ENCODE measurements around the gene NCAM2. TPM values are rescaled to one million over a fixed set of nuclear protein-coding genes. Genes with fewer than 3 reads are reported as not detected.

The NCAM2 gene
- total RNA-seq, 1 experiment from 2014 or later, result not detected

DNA sequence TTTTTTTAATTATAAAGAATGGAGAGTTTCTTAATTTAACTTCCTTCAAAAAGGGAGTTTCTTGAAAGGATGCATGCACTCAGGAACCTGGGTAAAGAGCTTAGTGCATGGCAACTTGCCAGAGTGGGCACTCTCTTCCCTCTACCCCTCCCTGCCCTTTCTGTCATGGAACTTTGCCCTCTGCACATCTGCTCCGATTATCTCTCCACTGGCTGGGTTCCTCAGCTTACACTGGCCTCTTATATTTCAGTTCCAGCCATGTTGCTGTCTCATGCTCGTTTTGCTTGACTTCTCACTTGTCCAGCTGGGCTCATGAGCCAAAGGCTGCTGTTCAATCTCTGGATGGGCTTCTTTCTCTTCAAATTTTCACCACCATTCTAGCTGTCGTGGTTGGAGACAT is 87.0 kb downstream of the NCAM2 start:
- CTCF ChIA-PET, result no interaction called here
- H3K27ac Mint-ChIP-seq (ENCODE audit: low read depth, unreplicated experiment), result no peak overlapping the region
- TF ChIP-seq, protein P1, sequence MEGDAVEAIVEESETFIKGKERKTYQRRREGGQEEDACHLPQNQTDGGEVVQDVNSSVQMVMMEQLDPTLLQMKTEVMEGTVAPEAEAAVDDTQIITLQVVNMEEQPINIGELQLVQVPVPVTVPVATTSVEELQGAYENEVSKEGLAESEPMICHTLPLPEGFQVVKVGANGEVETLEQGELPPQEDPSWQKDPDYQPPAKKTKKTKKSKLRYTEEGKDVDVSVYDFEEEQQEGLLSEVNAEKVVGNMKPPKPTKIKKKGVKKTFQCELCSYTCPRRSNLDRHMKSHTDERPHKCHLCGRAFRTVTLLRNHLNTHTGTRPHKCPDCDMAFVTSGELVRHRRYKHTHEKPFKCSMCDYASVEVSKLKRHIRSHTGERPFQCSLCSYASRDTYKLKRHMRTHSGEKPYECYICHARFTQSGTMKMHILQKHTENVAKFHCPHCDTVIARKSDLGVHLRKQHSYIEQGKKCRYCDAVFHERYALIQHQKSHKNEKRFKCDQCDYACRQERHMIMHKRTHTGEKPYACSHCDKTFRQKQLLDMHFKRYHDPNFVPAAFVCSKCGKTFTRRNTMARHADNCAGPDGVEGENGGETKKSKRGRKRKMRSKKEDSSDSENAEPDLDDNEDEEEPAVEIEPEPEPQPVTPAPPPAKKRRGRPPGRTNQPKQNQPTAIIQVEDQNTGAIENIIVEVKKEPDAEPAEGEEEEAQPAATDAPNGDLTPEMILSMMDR (IDR thresholded peaks at IDR 0.05; ENCODE audit: unreplicated experiment), result no peak
- H3K9me3 Mint-ChIP-seq (ENCODE audit: unreplicated experiment), result peaks cover 17% of the 10 kb centered on the region
- no peaks in the 10 kb centered on the region for H3K27me3 Mint-ChIP-seq (ENCODE audit: insufficient read depth, unreplicated experiment)
- no peak for DNase-seq (ENCODE audit: unreplicated experiment)
- intact Hi-C loops (cut with micrococcal nuclease), result no loop called here
- H3K4me1 Mint-ChIP-seq (ENCODE audit: insufficient read depth, unreplicated experiment), result peaks cover 22% of the 10 kb centered on the region
- POLR2A ChIA-PET, result interaction anchor here (0.8 kb wide), 1 partner anchor 36 kb away, joined by 3 read pairs; no protein-coding TSS in a partner anchor
- no peaks in the 10 kb centered on the region for H3K36me3 Mint-ChIP-seq (ENCODE audit: insufficient read depth, unreplicated experiment)
- BruUV-seq (replicated peaks), result no TSS peak
- no peak overlapping the region for H3K4me3 Mint-ChIP-seq (ENCODE audit: unreplicated experiment)

DNA sequence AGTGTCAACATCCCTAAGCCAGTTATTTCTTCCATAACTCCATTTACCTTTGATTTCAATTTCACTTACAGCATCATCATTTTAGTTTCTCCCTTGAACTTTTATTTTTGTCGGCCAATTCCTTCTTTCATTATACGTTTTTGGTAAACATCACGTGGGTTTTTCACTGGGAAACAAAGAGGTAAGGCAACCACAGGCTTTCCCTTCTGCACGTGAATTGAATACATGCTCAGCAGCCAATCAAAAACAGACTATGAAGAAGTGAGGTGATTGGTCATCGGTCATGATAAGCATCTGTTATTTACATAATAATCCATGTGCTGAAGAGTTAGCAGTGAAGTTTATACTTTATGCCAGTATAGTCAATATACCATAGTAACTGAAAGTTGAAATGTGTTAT is 98.7 kb downstream of the NCAM2 start:
- Mint-ChIP-seq H3K4me3 (ENCODE audit: unreplicated experiment) (no peak overlapping the region), H3K27me3 (ENCODE audit: insufficient read depth, unreplicated experiment) (no peaks in the 10 kb centered on the region), H3K9me3 (ENCODE audit: unreplicated experiment) (no peaks in the 10 kb centered on the region), H3K4me1 (ENCODE audit: insufficient read depth, unreplicated experiment) (no peaks in the 10 kb centered on the region), H3K27ac (ENCODE audit: low read depth, unreplicated experiment) (no peak overlapping the region), H3K36me3 (ENCODE audit: insufficient read depth, unreplicated experiment) (no peaks in the 10 kb centered on the region)
- BruUV-seq (replicated peaks), result no TSS peak
- intact Hi-C loops (cut with micrococcal nuclease), result no loop called here
- DNase-seq (ENCODE audit: unreplicated experiment), result no peak
- POLR2A ChIA-PET, result interaction anchor here (0.7 kb wide), 1 partner anchor 377 kb away, joined by 3 read pairs; no protein-coding TSS in a partner anchor
- TF ChIP-seq, protein P1 (IDR thresholded peaks at IDR 0.05; ENCODE audit: unreplicated experiment), result no peak
- CTCF ChIA-PET, result no interaction called here

DNA sequence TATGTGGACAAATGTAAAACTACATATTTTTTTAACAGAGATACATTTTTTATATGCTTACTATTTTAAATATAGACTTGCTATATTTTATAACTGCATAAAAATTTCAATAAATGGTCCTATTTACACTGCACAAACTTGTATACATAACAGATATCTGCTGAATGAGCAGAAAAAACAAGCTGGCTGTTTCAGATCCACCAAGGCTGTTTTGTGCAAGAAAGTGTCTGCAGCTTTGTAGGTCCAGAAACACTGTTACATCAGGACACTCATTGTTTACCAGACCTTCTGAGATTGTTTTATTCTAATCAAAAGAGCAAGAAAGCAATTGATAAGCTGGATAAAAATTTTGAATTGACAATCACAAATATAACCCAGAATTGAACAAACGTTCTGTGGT is 99.3 kb downstream of the NCAM2 start:
- Mint-ChIP-seq H3K9me3 (ENCODE audit: unreplicated experiment) (no peaks in the 10 kb centered on the region), H3K27ac (ENCODE audit: low read depth, unreplicated experiment) (no peak overlapping the region), H3K36me3 (ENCODE audit: insufficient read depth, unreplicated experiment) (no peaks in the 10 kb centered on the region), H3K4me1 (ENCODE audit: insufficient read depth, unreplicated experiment) (no peaks in the 10 kb centered on the region), H3K4me3 (ENCODE audit: unreplicated experiment) (no peak overlapping the region), H3K27me3 (ENCODE audit: insufficient read depth, unreplicated experiment) (no peaks in the 10 kb centered on the region)
- TF ChIP-seq, protein P1 (IDR thresholded peaks at IDR 0.05; ENCODE audit: unreplicated experiment), result no peak
- POLR2A ChIA-PET, result no interaction called here
- no TSS peak for BruUV-seq (replicated peaks)
- DNase-seq (ENCODE audit: unreplicated experiment), result no peak
- intact Hi-C loops (cut with micrococcal nuclease), result no loop called here
- CTCF ChIA-PET, result no interaction called here

DNA sequence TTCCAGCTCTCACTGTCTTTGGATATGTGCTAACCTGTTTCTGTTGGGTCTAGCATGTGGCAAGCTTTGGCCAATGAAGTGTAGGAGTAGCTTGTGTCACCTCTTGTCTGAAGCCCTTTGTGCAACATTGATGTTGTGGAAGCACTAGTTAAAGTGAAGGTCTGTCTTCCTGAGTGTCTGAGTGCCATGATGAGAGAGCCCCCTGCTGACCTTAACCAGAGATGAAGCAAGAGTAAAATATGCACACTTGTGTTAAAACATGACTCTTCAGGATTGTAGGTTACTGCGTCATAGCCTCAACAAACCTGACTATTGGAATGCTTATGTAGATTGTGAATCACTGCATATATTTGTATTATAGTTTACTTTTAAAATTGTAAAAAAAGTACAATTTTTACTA is 103.7 kb downstream of the NCAM2 start:
- ChIA-PET POLR2A (interaction anchor here (0.6 kb wide), 1 partner anchor 1751 kb away, joined by 3 read pairs; no protein-coding TSS in a partner anchor), CTCF (interaction anchor here (0.6 kb wide), 1 partner anchor 12 kb away, joined by 3 read pairs; no protein-coding TSS in a partner anchor)
- DNase-seq (ENCODE audit: unreplicated experiment), result peak; percentile 68
- H3K27me3 Mint-ChIP-seq (ENCODE audit: insufficient read depth, unreplicated experiment), result no peaks in the 10 kb centered on the region
- no peaks in the 10 kb centered on the region for H3K36me3 Mint-ChIP-seq (ENCODE audit: insufficient read depth, unreplicated experiment)
- no peaks in the 10 kb centered on the region for H3K4me1 Mint-ChIP-seq (ENCODE audit: insufficient read depth, unreplicated experiment)
- intact Hi-C loops (cut with micrococcal nuclease), result loop anchor here (5.0 kb wide), 1 partner anchor 100 kb away; no protein-coding TSS in a partner anchor
- no peaks in the 10 kb centered on the region for H3K9me3 Mint-ChIP-seq (ENCODE audit: unreplicated experiment)
- no peak overlapping the region for H3K4me3 Mint-ChIP-seq (ENCODE audit: unreplicated experiment)
- BruUV-seq (replicated peaks), result no TSS peak
- no peak overlapping the region for H3K27ac Mint-ChIP-seq (ENCODE audit: low read depth, unreplicated experiment)
- TF ChIP-seq, protein P1 (IDR thresholded peaks at IDR 0.05; ENCODE audit: unreplicated experiment), result no peak
